Ishikawa (cell line): ENCODE measurements around the gene ARID5B.

ENCODE experiments used
- CEBPB ChIP-seq: IDR thresholded peaks from 2 replicates; pipeline ENCODE4 v1.6.1; 2012
- CREB1 ChIP-seq: IDR thresholded peaks from 2 replicates; pipeline ENCODE4 v1.6.1; 2012; ENCODE audit warnings: low read depth
- EGR1 ChIP-seq: IDR thresholded peaks from 2 replicates; pipeline ENCODE4 v1.6.1; 2012
- EP300 ChIP-seq: IDR thresholded peaks from 2 replicates; pipeline ENCODE4 v1.6.1; 2012; ENCODE audit warnings: borderline replicate concordance
- FOXM1 ChIP-seq: IDR thresholded peaks from 2 replicates; pipeline ENCODE4 v1.6.1; 2012; ENCODE audit warnings: low read depth, borderline replicate concordance
- NFIC ChIP-seq: IDR thresholded peaks from 2 replicates; pipeline ENCODE4 v1.6.1; 2012
- RAD21 ChIP-seq: IDR thresholded peaks from 2 replicates; pipeline ENCODE4 v1.6.1; 2012; ENCODE audit warnings: low read depth
- TAF1 ChIP-seq: IDR thresholded peaks from 2 replicates; pipeline ENCODE4 v1.6.1; 2012; ENCODE audit warnings: low read depth, mild to moderate bottlenecking
- TCF12 ChIP-seq: IDR thresholded peaks from 2 replicates; pipeline ENCODE4 v1.6.1; 2012; ENCODE audit warnings: low read depth
- TEAD4 ChIP-seq: IDR thresholded peaks from 2 replicates; pipeline ENCODE4 v1.6.1; 2012
- YY1 ChIP-seq: IDR thresholded peaks from 2 replicates; pipeline ENCODE4 v1.6.1; 2012; ENCODE audit warnings: low read depth
- ZBTB7A ChIP-seq: IDR thresholded peaks from 2 replicates; pipeline ENCODE4 v1.6.1; 2012; ENCODE audit warnings: low read depth
- TF ChIP-seq, protein P1 (sequence below): IDR thresholded peaks from 2 replicates; pipeline ENCODE4 v1.6.1; 2012
- TF ChIP-seq, protein P2 (sequence below): IDR thresholded peaks from 2 replicates; pipeline ENCODE4 v1.6.1; 2012
- TF ChIP-seq, protein P3 (sequence below): IDR thresholded peaks from 2 replicates; pipeline ENCODE4 v1.6.1; 2012; ENCODE audit warnings: low read depth, mild to moderate bottlenecking

ARID5B gene

DNA sequence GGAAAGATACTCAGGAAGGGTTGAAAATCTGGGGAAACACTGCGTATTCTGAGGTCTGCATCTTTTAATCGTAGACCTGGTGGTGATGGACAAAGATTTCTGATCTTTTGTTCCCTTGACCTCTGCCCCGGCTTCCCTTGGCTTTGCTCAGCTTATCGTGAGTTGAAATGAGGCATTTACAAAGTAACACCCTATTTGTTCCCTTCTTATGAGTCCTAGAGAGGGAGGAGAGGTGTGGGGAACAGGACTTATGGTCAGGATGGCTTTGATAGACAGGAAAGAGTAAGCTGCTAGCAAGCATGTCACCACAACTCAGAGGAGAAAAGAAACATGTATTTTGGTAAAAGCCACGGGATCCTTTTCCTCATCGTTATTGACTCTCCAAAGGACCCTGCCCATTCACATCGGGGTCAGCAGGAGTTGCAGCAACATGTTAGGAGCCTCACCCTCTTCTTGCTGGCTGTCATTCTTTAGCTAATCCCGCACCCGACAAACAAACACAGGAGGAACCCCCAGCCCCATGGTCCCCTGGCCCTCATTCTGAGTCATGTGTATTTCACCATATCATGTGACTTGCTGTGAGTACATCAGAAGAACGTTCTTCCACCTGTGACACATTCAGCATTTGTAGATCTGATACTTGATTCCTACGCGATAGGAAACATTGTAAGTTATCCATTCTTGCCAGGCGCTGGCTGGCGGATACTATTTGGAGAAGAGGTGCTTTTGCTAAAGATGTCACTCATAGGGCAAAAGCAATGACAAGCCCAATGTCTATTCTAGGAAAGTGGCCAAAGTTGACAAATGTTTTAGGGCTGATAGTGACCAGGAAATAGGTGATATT is 197.0 kb downstream of the ARID5B start:
- TF ChIP-seq, protein P1, sequence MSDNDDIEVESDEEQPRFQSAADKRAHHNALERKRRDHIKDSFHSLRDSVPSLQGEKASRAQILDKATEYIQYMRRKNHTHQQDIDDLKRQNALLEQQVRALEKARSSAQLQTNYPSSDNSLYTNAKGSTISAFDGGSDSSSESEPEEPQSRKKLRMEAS, result no peak
- TF ChIP-seq TEAD4, result no peak
- TF ChIP-seq, protein P2, sequence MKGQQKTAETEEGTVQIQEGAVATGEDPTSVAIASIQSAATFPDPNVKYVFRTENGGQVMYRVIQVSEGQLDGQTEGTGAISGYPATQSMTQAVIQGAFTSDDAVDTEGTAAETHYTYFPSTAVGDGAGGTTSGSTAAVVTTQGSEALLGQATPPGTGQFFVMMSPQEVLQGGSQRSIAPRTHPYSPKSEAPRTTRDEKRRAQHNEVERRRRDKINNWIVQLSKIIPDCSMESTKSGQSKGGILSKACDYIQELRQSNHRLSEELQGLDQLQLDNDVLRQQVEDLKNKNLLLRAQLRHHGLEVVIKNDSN, result no peak
- no peak for TF ChIP-seq TCF12
- no peak for TF ChIP-seq EGR1
- TF ChIP-seq CREB1, result no peak
- TF ChIP-seq ZBTB7A, result no peak
- TF ChIP-seq NFIC, result no peak
- TF ChIP-seq YY1, result no peak
- TF ChIP-seq TAF1, result no peak
- TF ChIP-seq EP300, result no peak

DNA sequence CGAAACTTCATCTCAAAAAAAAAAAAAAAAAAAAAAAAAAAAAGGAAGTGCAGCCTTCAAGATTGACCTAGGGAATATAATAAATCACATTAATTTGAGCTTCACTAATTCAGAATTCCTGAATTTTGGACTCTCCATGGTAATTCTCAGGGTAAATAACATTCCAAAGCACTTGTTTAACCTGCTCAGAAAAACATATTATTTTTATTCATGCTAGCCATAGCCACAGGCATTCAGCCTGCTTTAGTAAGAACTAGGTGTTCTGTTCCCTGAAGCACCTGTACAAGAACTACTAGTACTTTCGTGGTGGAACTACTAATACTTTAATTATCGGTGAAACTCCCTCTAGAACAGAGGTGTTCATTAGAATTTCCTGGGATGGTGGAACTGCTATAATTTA is 197.8 kb downstream of the ARID5B start:
- TF ChIP-seq TCF12 (no peak), NFIC (no peak), TAF1 (no peak), TEAD4 (no peak), FOXM1 (no peak), ZBTB7A (no peak), CEBPB (no peak), CREB1 (no peak)
- TF ChIP-seq, protein P1, result no peak
- TF ChIP-seq, protein P2, result no peak
- TF ChIP-seq, protein P3, sequence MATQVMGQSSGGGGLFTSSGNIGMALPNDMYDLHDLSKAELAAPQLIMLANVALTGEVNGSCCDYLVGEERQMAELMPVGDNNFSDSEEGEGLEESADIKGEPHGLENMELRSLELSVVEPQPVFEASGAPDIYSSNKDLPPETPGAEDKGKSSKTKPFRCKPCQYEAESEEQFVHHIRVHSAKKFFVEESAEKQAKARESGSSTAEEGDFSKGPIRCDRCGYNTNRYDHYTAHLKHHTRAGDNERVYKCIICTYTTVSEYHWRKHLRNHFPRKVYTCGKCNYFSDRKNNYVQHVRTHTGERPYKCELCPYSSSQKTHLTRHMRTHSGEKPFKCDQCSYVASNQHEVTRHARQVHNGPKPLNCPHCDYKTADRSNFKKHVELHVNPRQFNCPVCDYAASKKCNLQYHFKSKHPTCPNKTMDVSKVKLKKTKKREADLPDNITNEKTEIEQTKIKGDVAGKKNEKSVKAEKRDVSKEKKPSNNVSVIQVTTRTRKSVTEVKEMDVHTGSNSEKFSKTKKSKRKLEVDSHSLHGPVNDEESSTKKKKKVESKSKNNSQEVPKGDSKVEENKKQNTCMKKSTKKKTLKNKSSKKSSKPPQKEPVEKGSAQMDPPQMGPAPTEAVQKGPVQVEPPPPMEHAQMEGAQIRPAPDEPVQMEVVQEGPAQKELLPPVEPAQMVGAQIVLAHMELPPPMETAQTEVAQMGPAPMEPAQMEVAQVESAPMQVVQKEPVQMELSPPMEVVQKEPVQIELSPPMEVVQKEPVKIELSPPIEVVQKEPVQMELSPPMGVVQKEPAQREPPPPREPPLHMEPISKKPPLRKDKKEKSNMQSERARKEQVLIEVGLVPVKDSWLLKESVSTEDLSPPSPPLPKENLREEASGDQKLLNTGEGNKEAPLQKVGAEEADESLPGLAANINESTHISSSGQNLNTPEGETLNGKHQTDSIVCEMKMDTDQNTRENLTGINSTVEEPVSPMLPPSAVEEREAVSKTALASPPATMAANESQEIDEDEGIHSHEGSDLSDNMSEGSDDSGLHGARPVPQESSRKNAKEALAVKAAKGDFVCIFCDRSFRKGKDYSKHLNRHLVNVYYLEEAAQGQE, result no peak

DNA sequence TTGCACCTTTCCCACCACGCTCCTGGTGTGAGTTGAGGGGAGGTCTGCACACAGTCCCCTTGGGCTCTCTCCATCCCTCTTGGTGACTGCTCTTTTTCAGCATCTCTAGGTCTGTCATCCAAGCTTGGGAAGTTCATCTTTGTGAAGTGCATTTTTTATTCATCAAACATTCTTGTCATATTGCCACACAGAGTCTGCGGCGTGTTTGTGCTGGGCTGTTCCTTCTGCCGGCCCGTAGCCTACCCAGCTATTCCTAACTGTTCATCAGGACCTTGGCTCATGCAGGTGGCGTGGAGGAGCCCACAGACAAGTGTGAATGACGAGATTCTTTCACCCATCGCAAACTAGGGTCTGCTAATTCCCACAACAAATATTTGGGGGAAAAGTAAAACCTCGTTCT is 202.4 kb downstream of the ARID5B start:
- TF ChIP-seq TEAD4 (no peak), RAD21 (no peak), TCF12 (no peak), TAF1 (no peak), NFIC (no peak), YY1 (no peak)

DNA sequence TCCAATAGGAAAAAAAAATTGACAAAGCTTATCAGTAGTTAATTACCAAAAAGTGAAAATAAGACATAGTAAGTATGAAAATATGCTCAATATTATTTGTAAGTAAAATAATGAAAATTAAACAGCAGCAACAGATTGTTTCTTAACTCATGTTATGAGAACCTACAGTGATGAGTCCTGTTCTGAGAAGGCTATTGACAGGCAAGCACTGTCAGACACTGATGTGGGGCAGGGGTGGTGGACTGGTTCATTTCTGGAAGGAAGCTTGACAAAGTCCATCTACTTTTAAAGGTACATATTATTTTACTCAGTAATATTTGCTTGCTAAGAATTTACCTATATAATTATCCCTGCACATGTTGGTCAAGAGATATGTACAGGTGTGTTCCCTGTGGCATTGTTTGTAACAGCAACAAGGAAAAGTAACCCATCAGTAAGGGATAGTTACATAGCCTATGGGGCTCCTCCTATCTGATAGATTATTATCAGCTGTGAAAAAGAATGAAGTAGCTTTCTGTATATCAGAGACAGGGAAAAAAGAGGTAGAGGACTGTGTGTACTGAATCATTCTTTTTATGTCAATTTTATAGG is 205.5 kb downstream of the ARID5B start:
- TF ChIP-seq TAF1 (no peak), RAD21 (no peak), YY1 (no peak), EP300 (no peak), TEAD4 (no peak), FOXM1 (no peak), NFIC (no peak), ZBTB7A (no peak), TCF12 (no peak), CREB1 (no peak), EGR1 (no peak), CEBPB (no peak)
- TF ChIP-seq, protein P2, result no peak
- TF ChIP-seq, protein P3, result no peak
- TF ChIP-seq, protein P1, result no peak
